DMS153 treated with DMSO at 0.1 percent for 48 hours (cell line): ENCODE data around the gene LRATD1.
"Not testable (repeated sequence)": the region's sequence is repeated elsewhere in the genome, so short reads cannot be mapped to it uniquely, and the experiment has no call there.

Source experiments
- DNase-seq: peaks from one replicate; lab custom pipeline; 2025; ENCODE audit not compliant: unreplicated experiment; lab: John Stamatoyannopoulos, UW

LRATD1 gene, protein sequence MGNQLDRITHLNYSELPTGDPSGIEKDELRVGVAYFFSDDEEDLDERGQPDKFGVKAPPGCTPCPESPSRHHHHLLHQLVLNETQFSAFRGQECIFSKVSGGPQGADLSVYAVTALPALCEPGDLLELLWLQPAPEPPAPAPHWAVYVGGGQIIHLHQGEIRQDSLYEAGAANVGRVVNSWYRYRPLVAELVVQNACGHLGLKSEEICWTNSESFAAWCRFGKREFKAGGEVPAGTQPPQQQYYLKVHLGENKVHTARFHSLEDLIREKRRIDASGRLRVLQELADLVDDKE

DNA sequence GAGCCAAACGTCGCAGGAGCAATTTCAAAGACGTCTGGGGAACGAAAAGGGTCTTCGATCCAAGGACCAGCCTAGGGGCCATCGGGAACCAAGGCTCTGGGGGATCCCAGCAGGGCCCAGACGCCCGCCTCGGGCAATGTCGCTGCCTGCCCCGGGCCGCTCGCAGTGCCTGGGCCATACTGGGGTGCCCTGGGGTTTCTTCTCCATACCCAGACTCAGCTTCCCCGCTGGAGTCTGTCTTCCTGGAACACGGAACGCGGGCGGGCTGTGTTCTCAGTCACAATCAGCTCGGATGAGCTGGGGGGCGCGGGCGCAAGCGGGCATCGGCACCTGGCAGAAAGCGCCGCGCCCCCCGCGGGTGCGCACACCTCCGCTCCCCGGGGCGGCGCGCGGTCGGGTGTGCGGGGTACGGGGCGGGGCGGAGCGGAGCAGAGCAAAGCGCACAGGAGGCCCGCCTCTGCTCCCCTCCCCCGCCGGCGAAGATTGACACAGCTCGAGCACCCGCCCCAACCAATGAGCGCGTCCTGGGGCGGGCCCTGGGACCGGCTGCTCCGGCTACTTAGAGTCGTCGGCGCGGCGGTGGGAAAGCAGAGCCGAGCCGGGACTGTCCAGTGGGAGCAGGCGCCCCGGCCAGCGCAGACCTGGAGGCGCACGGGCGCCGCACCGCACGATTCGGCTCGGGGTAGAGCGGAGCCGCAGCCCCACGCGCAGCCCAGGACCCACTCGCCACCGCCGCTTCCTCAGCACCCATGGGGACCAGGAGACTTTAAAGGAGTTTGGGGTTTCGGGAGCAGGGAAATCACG lies at the start of gene LRATD1:
Gene LRATD1, plus strand, starts transcription at position 585 of the 804 bp plus-strand sequence. CDS start 1,263 bp downstream, outside the sequence.
- DNase-seq, result peak; percentile 82

DNA sequence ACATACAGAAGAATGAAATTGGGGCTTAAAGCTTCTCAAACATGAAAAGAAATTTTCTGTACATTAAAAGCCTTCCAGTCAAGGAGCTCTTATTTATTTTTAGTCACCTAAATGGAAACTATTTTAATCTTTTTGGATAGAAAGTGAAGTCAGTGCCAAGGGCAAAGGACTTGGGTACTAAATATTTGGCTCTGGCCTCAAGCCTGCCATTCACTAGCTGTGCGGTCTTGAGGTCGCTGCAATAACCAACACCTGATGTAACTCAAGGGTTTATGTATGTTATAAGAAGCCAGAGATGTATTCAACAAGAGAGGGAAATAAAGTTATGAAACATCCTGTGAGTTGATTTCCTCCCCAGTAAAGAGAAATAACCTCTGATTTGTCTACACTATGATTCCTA lies 49.5 kb upstream of the LRATD1 start:
- no peak for DNase-seq

DNA sequence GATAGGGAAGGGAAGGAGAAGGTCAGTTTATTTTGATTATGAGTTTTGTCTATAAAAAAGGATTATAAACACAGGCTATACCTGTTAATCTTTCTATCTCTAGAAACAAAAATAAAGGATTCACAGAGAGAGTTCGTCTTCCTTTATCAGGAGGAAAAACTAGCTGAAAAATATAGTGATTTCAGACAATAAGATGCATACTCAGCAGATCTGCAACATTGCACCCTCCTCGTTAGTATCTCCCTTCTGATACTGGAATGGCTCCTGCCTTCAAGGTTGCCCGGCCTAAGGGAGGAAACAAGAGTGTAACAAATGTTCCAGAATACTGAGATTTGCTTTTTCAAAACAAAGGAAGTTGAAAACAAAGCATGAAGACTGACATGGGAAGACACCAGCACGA lies 48.7 kb upstream of the LRATD1 start:
- no peak for DNase-seq

DNA sequence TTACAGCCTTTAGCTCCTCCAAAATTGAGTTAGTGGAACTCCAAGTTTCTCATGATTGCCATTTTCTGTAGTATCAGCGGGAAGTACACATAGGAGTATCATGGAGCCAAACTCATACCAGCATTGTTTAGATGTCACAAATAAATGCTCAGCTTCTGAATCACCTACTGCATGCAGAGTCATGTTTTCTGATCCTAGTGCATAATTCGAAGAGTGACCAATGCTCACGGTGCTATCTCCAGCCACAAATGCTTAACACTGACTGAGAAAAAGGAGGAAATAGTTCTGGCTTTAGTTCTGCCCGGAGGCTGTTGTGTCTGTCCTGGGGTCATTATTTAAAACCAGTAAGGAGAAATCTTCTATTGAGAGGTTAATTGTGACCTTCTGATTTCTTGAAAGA lies 45.4 kb upstream of the LRATD1 start:
- no peak for DNase-seq

DNA sequence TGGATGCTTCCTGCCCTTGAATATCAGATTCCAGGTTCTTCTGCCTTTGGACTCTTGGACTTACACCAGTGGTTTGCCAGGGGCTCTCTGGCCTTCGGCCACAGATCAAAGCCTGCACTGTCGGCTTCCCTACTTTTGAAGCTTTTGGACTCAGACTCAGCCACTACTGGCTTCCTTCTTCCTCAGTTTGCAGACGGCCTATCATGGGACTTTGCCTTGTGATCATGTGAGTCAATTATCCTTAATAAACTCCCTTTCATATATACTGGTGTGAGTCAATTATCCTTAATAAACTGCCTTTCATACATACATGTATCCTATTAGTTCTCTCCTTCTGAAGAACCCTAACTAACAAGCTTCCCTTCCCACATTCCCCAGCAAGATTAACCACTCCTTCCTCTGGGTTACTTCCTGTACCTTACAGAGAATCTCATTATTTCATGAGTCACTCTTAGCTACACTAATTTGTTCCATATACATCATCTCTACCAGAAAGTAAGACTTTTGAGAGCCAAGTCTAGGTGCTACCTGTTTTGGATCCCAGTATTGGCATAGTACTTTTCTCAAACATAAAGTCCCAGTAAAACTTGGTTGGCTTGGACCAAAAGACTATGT lies 31.3 kb upstream of the LRATD1 start:
- DNase-seq, result no peak

DNA sequence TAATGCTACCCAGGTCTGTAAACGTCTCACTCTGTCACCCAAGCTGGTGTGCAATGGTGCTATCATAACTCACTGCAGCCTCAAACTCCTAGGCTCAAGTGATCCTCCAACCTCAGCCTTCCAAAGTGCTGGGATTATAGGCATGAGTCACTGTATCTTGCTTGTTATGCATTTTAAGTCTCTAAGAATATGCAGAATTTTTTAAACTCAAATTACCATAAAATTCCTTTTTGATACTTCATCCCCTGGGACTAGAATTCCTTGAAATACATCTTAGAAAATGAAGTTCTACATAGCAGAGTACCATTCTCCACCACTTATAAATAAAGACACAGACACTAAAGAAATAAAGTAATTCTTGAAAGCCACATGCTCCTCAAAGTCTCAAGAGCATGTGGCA lies 30.2 kb upstream of the LRATD1 start:
- DNase-seq, result no peak

DNA sequence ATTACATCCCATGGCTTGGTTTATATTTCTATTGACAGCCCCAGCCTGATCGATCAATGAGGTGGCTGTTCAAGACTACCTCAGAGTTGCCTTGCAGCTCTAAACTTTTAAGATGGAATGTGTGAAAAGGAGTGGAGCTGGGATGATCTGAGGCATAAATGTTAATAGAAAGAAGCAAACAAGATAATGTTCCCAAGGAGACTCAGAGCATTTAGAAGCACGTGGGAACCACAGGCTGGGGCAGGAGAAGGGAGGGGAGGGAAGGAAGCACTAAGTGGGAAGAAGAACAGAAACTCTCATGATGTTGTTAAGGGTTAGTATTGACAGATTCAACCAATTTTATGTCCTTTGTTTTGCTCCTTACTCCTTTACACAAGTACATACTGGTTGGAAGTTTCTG lies 28.8 kb upstream of the LRATD1 start:
- no peak for DNase-seq

DNA sequence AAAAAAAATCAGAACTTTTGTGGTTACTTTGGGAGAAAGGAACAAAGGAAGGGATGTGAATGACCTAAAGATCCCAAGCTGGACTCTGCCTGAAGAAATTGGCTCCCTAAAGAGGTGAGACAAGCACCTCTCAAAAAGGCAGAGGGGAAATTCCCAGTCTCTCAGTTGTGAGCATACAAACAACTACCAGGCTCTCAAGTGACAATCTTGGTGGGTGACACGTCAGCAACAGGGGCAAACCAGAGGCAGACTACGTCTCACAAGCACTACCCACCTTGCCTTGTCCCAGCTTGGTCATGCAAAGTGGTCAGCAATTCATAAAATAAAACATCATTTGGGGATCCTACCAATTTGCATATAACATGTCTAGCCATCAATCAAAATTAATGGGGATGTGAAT lies 24.3 kb upstream of the LRATD1 start:
- no peak for DNase-seq

DNA sequence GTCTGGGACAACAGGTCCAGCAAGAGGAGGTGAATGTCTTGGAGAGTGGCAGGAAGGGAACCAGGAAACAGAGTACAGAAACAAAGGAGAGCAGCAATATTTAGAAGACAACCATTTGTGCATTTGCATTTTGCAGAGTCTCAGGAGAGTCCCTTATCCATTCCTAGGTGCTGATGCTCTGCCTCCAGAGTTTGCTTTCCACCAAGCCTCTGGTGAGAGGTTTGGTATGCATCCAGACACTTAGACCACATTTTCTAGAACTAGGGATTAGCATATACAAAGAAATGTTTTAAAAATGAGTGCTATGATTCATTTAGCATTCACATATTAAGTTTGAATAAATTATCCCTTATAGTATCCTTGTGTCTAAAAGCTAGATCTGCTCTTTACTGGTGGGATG lies 18.5 kb upstream of the LRATD1 start:
- DNase-seq, result no peak

DNA sequence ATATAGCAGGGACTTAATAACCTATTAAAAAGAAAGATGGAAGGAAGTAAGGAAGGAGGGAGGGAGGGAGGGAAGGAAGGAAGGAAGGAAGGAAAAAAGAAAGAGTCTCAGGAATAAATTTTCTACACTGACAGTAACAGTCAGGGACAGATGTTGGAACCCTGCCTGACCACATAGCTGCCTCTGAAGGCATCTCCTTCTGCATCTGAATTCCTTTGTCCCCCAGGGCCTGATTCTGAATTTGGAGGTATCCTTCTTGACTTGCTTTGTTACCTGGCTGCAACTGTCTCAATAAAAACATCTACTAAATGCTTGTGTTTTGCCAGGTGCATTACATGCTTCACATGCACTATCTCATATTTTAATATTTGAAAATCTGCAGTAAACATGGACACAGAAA lies 17.4 kb upstream of the LRATD1 start:
- DNase-seq, result no peak

DNA sequence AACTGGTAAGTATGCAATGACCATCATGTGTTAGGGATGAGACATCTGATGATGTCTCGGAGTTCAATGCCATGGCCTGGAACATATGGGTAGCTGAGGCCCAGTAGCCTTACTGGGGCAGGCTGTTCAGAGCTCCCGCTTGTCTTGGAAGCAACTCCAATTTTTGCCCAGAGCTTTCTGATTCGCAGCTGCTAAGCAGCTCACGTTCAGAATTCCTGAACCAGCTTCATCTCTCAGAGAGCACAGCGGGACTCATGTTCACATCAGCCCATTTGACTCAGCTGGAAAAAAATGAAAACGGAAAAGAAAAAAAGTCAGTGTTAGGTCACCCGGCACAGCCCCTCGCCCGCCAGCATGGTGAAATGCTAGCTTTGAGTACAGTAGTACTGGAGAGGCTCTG lies 16.8 kb upstream of the LRATD1 start:
- no peak for DNase-seq

DNA sequence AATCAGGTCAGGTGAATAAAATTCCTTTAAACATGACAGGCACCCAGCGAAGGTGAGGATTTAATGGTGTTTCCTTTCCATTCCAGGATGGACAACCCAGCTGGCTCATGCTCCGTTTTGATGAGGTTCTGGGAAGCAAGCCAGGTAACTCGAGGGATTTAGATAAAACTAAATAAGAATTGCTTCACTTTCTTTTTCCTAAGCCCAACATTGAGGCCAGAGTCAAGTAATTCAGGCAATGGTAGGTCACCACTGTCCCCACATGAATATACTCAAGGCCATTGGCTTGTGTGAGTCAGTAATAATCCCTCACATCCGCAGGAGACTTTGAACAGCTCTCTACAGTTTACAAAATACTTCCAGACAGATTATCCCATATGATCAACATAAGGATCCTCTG lies 16.2 kb upstream of the LRATD1 start:
- DNase-seq, result no peak

DNA sequence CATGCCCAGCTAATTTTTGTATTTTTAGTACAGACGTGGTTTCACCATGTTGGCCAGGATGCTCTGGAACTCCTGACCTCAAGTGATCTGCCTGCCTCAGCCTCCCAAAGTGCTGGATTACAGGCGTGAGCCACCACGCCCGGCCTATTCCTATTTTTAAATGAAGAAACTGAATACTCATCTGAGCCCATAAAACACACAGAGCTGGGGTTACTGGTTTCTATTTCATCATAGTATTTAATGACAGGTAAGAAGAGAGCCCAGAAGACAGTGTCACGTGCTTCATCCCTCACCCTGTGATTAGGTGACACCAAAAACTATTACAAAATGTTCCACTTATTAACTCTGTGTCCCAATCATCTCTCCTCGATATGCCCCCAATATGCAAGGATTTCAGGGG lies 15.6 kb upstream of the LRATD1 start:
- DNase-seq, result no peak

DNA sequence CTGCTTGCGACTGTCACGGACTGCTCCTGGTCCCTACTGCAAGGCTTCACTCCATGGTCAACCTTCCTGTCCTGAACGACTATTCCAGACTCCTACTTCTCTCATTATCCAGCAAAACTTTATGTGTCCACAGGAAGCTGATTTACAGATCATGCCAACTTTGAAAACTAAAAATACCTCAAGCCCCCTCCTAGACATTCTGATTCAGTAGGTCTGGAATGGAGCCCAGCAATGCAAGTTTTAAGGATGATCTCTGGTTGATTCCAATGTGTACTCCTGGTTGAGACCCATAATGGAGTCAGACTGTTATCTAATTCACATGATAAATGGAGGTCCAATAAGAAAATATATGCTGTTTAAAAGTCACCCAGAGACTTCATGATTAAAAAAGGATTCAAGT lies 13.1 kb upstream of the LRATD1 start:
- DNase-seq, result no peak

DNA sequence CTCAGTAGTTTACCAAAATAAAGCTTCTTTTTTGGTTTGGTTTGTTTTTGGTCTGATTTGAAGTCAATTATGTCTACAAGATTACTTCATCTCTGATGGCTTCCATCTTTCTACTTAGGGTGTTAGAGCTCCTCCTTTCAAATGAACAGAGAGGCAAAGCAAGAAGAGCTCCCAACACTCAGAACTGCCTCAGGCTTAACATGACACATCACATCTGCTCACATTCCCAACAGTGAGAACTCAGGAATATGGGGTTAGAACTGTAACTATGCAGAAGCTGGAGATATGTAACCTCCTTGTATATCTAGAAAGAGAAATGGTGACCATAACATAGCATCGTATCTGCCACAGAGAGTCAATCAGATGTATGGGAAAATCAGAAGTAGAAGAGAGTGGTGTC lies 11.4 kb upstream of the LRATD1 start:
- DNase-seq, result no peak

DNA sequence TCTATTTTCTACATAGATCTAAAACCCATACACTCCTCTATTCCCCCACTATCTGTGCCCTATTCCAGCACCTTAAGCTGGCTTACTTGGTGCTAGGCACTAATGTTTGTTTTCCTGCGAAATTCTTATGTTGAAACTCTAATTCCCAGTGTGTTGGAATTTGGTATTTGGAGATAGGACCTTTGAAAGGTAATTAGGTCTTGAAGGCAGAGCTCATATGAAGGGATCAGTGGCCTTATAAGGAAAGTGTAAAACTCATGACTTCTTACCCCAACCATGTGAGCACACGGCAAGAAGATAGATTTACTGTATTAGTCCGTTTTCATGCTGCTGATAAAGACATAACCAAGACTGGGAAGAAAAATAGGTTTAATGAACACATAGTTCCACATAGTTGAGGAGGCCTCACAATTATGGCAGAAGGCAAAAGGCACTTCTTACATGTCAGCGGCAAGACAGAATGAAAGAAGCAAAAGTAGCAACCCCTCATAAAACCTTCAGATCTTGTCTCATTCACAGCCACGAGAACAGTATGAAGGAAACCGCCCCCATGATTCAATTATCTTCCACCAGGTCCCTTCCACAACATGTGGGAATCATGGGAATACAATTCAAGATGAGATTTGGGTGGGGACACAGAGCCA lies 10.5 kb upstream of the LRATD1 start:
- no peak for DNase-seq

DNA sequence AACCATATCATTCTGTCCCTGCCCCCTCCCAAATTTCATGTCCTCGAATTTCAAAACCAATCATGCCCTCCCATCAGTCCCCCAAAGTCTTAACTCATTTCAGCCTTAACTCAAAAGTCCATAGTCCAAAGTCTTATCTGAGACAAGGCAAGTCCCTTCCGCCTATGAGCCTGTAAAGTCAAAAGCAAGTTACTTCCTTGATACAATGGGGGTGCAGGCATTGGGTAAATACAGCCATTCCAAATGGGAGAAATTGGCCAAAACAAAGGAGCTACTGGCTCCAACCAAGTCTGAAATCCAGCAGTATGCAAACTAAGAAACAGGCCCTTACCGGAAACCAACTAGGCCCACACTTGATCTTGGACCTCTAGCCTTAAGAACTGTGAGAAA lies 10.0 kb upstream of the LRATD1 start:
- DNase-seq, result not testable (repeated sequence)

DNA sequence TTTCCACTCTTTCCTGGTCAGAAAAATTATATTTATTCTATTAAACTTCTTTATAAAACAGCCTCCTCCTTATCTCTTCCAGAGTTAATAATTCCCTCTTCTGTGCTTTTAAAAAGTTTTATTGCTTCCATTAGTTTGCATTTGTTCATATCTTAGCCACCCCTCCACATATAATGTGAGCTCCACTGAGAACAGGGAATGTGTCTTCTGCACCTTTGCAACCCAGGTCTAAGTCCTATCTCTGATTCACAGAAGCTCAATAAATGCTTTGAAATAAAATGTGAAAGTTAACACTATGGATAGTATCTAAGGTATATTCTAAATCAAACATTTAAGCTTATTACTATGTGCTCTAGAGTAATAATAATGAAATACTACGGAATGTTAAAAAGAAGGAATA lies 9.3 kb upstream of the LRATD1 start:
- no peak for DNase-seq

DNA sequence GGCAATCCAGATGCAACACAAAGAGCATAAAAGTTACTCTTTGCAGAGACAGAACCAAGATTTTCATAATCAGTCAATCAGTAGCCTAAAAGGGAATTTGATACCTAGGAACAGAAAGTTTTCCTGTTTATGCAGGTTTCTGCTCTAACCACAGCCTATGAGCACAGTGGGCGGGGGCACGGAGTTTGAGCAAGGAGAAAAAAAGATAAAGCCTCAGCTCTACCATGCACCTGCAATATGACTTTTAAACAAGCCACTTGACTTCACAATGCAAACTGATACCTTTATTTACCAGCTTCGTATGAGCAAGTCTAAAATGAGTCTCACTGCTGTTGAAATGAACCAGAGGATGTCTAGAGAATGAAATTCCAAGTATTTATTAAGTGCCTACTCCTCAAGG lies 5.6 kb upstream of the LRATD1 start:
- DNase-seq, result peak; percentile 35

DNA sequence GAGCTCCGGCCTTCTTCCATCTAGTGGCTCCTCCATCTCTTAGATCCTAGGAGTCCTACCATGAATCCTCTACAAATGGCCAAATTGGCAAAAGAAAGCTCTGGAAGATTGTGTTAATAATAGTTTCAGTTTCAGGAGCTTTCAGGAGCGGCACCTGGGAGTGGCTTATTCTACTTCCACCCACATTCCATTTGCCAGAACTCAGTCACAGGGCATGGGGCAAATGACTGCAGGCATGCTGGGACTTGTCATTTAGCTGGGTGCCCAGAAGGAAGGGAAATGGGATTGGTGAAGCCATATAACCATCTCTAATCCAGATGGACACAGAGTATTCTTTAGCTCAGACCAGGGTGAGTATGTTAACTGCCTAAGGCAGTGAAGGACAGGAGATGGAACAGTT lies 3.6 kb upstream of the LRATD1 start:
- no peak for DNase-seq

DNA sequence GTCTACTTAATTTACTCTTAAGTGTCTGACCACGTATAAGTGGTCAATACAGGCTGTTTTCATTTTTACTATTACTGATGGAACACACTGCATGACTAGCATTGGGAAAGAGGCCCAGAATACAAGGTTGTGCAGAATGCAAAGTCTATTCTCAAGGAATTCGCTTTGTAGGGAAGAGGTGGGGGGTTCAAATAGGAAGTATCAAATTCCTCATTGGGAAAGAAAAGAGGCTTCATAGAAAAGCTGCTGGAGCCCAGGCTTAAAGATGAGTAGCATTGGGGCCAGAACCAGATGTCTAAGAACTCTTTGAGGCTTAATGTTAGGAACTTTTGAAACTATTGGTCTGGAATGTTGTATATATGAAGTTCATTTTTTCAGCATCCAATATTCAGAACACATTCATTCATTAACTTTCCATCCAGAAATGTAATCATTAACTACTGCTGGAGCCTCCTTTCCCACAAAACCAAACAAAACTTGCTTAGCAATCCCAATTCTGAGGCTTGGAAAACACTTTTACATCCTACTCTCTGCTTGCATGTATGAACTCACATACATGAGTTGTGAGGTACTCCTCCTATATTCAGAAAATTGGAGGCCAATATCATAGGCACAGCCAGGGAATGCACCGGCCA lies 994 bp upstream of the LRATD1 start:
- no peak for DNase-seq
